Chondrocyte (in vitro differentiated cells): ENCODE data around the gene PRKAR1B. TPM values are rescaled to one million over a fixed set of nuclear protein-coding genes. Genes with fewer than 3 reads are reported as not detected.

Experiments
- DNase-seq: peaks from one replicate; pipeline ENCODE4 v3.0.0; 2021; ENCODE audit warnings: mixed read lengths, low spot score
- H3K27ac Mint-ChIP-seq: one replicate; pipeline ENCODE4 v1.8.0; 2021; ENCODE audit warnings: mild to moderate bottlenecking, moderate library complexity, mixed read lengths; ENCODE audit not compliant: unreplicated experiment
- H3K27me3 Mint-ChIP-seq: 2 replicates; pipeline ENCODE4 v1.8.0; 2021; ENCODE audit warnings: low read depth, mixed read lengths
- H3K36me3 Mint-ChIP-seq: 2 replicates; pipeline ENCODE4 v1.8.0; 2021; ENCODE audit warnings: low read depth, mixed read lengths
- H3K4me1 Mint-ChIP-seq: 2 replicates; pipeline ENCODE4 v1.8.0; 2021; ENCODE audit warnings: low read depth, mild to moderate bottlenecking, mixed read lengths
- H3K4me3 Mint-ChIP-seq: one replicate; pipeline ENCODE4 v1.8.0; 2021; ENCODE audit warnings: mild to moderate bottlenecking, moderate library complexity, mixed read lengths; ENCODE audit not compliant: unreplicated experiment
- H3K9me3 Mint-ChIP-seq: 2 replicates; pipeline ENCODE4 v1.8.0; 2021; ENCODE audit warnings: low read depth, mixed read lengths
- CTCF ChIP-seq: fragments of 200-600 bp; sonication (generic); IDR thresholded peaks from 2 replicates; pipeline ENCODE4 v1.5.0; 2021; ENCODE audit warnings: antibody characterized with exemption, mild to moderate bottlenecking, moderate library complexity
- total RNA-seq: library from RNA; stranded (reverse); gene quantifications from 3 replicates; pipeline ENCODE4 v1.2.1, GENCODE V29; 2021

The PRKAR1B gene
- total RNA-seq, 1 donor from 2014 or later, result 7.7 TPM

- no peak for TF ChIP-seq CTCF
- Mint-ChIP-seq H3K36me3 (no peaks in the 10 kb centered on the region), H3K9me3 (no peaks in the 10 kb centered on the region), H3K4me1 (peaks cover 4% of the 10 kb centered on the region), H3K4me3 (no peak overlapping the region), H3K27ac (no peak overlapping the region), H3K27me3 (no peaks in the 10 kb centered on the region)
- no peak for DNase-seq
Measured at GRCh38 chr7:532379-533143, 194.5 kb downstream of the PRKAR1B start.

GRCh38 chr7:531777-532176 is 195.3 kb downstream of the PRKAR1B start:
- no peak for TF ChIP-seq CTCF
- no peaks in the 10 kb centered on the region for H3K27me3 Mint-ChIP-seq
- no peak overlapping the region for H3K4me3 Mint-ChIP-seq
- no peak for DNase-seq
- H3K4me1 Mint-ChIP-seq, result peaks cover 4% of the 10 kb centered on the region
- H3K36me3 Mint-ChIP-seq, result no peaks in the 10 kb centered on the region
- H3K9me3 Mint-ChIP-seq, result no peaks in the 10 kb centered on the region
- no peak overlapping the region for H3K27ac Mint-ChIP-seq

- Mint-ChIP-seq H3K4me1 (peaks cover 10% of the 10 kb centered on the region), H3K9me3 (peaks cover 3% of the 10 kb centered on the region), H3K4me3 (no peak overlapping the region), H3K27me3 (no peaks in the 10 kb centered on the region), H3K36me3 (no peaks in the 10 kb centered on the region), H3K27ac (no peak overlapping the region)
- no peak for DNase-seq
- no peak for TF ChIP-seq CTCF
Measured at GRCh38 chr7:528451-528850, 198.6 kb downstream of the PRKAR1B start.

- Mint-ChIP-seq H3K9me3 (peaks cover 3% of the 10 kb centered on the region), H3K27me3 (no peaks in the 10 kb centered on the region), H3K4me3 (no peak overlapping the region), H3K27ac (no peak overlapping the region), H3K36me3 (no peaks in the 10 kb centered on the region), H3K4me1 (peaks cover 10% of the 10 kb centered on the region)
- no peak for DNase-seq
- no peak for TF ChIP-seq CTCF
Measured at GRCh38 chr7:527723-528122, 199.4 kb downstream of the PRKAR1B start.

GRCh38 chr7:526460-527034 is 200.5 kb downstream of the PRKAR1B start:
- Mint-ChIP-seq H3K27me3 (no peaks in the 10 kb centered on the region), H3K4me1 (peaks cover 10% of the 10 kb centered on the region)
- no peak for TF ChIP-seq CTCF

More at GRCh38 chr7:526460-527034, 200.5 kb downstream of the PRKAR1B start:
- Mint-ChIP-seq H3K4me3 (no peak overlapping the region), H3K27ac (no peak overlapping the region), H3K9me3 (peaks cover 3% of the 10 kb centered on the region), H3K36me3 (no peaks in the 10 kb centered on the region)
- no peak for DNase-seq
